ENCODE data around the gene NOVA2. TPM values are rescaled to one million over a fixed set of nuclear protein-coding genes. Genes with fewer than 3 reads are reported as not detected.
A peak's percentile ranks its signal among the peaks of the same experiment; 100 is the strongest.
"Not testable (repeated sequence)": the region's sequence is repeated elsewhere in the genome, so short reads cannot be mapped to it uniquely, and the experiment has no call there.

NOVA2 gene
- total RNA-seq, 4 donors from 2014 or later = 0.40 to 2.1 (median 0.44) TPM; not detected in 1

- Histone ChIP-seq H3K9me3 (no peaks in the 10 kb centered on the region), H3K4me3 (peak overlapping the region; percentile 67 to 86 (median 78)), H3K4me1 (peaks cover 16 to 34% (median 16%) of the 10 kb centered on the region in 3 donors), H3K36me3 (peaks cover 0 to 43% (median 13%) of the 10 kb centered on the region in 3 donors), H3K27me3 (no peaks in the 10 kb centered on the region), H3K27ac (peak overlapping the region in 2 of 4 donors; percentile 57 to 86)
- intact Hi-C loops (cut with DNase I) = no loop called here
- no peak for DNase-seq
- TF ChIP-seq CTCF (IDR thresholded peaks at IDR 0.05) (no peak), POLR2A (IDR thresholded peaks at IDR 0.05) (no peak)
- 71 to 81% methylated on average over 5 to 6 of the region's 22 CpGs for WGBS, 2 donors
Measured at GRCh38 chr19:45900738-45901431, 72.8 kb downstream of the NOVA2 start.

- Histone ChIP-seq H3K27ac (no peak overlapping the region), H3K4me1 (peaks cover 16 to 34% (median 16%) of the 10 kb centered on the region in 3 donors), H3K9me3 (no peaks in the 10 kb centered on the region), H3K27me3 (no peaks in the 10 kb centered on the region), H3K36me3 (peaks cover 6 to 51% (median 13%) of the 10 kb centered on the region in 3 donors), H3K4me3 (no peak overlapping the region)
- no peak for DNase-seq
- intact Hi-C loops (cut with DNase I) = no loop called here
- TF ChIP-seq CTCF (IDR thresholded peaks at IDR 0.05) (no peak), POLR2A (IDR thresholded peaks at IDR 0.05) (no peak)
- WGBS, 2 donors = 93 to 96% methylated on average over 4 of the region's 4 CpGs
Measured at GRCh38 chr19:45899919-45900589, 73.6 kb downstream of the NOVA2 start.

- H3K9me3 ChIP-seq = no peaks in the 10 kb centered on the region
- DNase-seq = no peak
- no peak for TF ChIP-seq CTCF (IDR thresholded peaks at IDR 0.05)
- no peak for TF ChIP-seq POLR2A (IDR thresholded peaks at IDR 0.05)
- no peak overlapping the region for H3K4me3 ChIP-seq
- no peak overlapping the region for H3K27ac ChIP-seq
- peaks cover 16 to 34% (median 16%) of the 10 kb centered on the region in 3 donors for H3K4me1 ChIP-seq
- H3K27me3 ChIP-seq = no peaks in the 10 kb centered on the region
- intact Hi-C loops (cut with DNase I) = no loop called here
- WGBS, 2 donors = 88 to 92% methylated on average over 7 of the region's 7 CpGs
- peaks cover 9 to 60% (median 13%) of the 10 kb centered on the region in 3 donors for H3K36me3 ChIP-seq
Measured at GRCh38 chr19:45899253-45899652, 74.4 kb downstream of the NOVA2 start.

- Histone ChIP-seq H3K36me3 (peaks cover 9 to 66% (median 13%) of the 10 kb centered on the region in 3 donors), H3K27me3 (no peaks in the 10 kb centered on the region), H3K4me1 (peaks cover 10 to 26% (median 11%) of the 10 kb centered on the region in 3 donors), H3K4me3 (no peak overlapping the region), H3K9me3 (no peaks in the 10 kb centered on the region), H3K27ac (no peak overlapping the region)
- WGBS, 2 donors = 92 to 96% methylated on average over 3 to 6 of the region's 8 CpGs
- intact Hi-C loops (cut with DNase I) = no loop called here
- TF ChIP-seq CTCF (IDR thresholded peaks at IDR 0.05) (no peak), POLR2A (IDR thresholded peaks at IDR 0.05) (no peak)
- no peak for DNase-seq
Measured at GRCh38 chr19:45897261-45897812, 76.3 kb downstream of the NOVA2 start.

GRCh38 chr19:45895983-45896599 is 77.6 kb downstream of the NOVA2 start:
- Histone ChIP-seq H3K27ac (peak overlapping the region in 1 of 4 donors; percentile 23), H3K4me1 (peaks cover 6 to 14% (median 8%) of the 10 kb centered on the region in 3 donors), H3K36me3 (peaks cover 9 to 72% (median 13%) of the 10 kb centered on the region in 3 donors)
- DNase-seq; intact Hi-C loops (cut with DNase I); H3K9me3 ChIP-seq; H3K4me3 ChIP-seq; H3K27me3 ChIP-seq: not testable (repeated sequence)
- 94 to 96% methylated on average over 6 to 11 of the region's 12 CpGs for WGBS, 2 donors

Data from esophagus squamous epithelium (tissue), 5 donors.